ENCODE measurements around the gene ZC3H12A.

Gene ZC3H12A

DNA sequence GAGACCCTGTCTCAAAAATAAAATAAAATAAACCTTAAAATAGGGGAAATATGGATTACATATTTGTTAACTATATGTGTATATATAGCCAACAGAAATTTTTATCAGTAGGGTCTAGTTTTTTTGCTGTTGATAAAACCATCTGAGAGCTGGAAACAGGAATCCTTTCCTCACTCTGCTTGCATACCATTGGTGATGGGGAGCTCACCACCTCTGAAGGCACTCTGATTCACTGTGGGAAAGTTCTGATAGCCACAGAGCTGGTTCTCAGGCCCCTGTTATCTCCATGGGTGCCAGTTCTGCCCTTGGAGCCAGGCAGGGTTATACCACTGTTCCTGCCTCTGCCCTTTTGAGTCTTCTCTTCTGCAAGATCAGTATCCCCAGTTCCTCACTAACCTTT, 17.8 kb upstream of the ZC3H12A start:
- no peak for DNase-seq

DNA sequence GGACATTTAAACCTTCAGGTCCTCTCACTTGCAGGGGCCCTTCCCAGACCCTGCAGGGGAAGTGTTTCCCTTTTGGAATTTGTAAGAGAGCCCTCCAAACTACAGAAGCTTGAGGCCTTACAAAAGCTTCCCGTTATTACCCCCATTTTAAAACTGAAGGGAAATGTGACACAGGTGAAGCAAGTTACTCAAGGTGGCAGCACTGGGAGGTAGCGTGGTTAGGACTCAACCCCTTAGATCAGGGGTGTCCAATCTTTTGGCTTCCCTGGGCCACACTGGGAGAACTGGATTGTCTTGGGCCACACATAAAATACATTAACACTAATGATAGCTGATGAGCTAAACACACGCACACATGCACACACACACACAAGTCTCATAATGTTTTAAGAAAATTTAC, 15.8 kb upstream of the ZC3H12A start:
- DNase-seq = no peak

DNA sequence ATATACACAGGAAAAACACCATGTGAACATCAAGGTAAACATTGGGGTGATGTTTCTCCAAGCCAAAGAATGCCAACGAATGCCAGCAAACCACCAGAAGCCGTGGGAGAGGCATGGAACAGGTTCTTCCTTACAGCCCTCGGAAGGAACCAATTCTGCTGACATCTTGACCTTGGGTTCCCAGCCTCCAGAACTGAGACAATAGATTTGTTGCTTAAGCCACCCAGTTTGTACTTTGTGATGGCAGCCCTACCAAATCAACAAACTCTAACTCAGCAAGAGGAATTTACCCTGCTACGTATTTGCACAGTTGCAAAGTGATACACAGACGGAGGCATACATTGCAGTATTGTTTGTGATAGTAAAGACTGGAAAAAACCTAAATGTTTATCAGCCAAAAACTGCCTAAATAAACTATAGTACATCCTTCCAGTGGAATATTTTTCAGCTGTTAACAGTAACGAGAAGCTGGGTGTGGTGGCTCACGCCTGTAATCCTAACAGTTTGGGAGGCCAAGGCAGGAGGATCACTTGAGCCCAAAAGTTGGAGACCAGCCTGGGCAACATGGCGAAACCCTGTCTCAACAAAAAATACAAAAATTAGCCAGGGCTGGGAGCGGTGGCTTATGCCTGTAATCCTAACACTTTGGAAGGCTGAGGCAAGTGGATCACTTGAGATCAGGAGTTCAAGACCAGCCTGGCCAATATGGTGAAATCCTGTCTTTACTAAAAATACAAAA, 12.5 kb upstream of the ZC3H12A start:
- no peak for DNase-seq

DNA sequence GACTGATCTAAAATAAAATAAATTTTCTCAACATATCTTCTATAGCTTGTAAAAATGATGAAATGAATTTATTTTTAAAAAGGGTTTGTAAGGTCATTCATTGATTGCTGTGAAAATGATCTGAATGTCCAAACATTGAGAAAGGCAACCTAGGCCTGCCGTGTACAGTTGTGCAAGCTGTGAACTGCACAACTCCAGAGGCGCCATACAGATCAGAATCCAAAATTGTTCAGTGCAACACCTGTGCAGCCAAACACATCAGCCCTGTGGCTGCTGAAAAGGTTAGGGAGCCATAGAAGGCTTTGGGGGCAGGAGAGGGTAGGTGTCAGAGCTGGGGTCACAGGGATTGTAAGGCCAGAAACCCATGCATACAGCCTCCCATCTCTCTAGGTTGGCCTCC, 9.9 kb upstream of the ZC3H12A start:
- DNase-seq = no peak

DNA sequence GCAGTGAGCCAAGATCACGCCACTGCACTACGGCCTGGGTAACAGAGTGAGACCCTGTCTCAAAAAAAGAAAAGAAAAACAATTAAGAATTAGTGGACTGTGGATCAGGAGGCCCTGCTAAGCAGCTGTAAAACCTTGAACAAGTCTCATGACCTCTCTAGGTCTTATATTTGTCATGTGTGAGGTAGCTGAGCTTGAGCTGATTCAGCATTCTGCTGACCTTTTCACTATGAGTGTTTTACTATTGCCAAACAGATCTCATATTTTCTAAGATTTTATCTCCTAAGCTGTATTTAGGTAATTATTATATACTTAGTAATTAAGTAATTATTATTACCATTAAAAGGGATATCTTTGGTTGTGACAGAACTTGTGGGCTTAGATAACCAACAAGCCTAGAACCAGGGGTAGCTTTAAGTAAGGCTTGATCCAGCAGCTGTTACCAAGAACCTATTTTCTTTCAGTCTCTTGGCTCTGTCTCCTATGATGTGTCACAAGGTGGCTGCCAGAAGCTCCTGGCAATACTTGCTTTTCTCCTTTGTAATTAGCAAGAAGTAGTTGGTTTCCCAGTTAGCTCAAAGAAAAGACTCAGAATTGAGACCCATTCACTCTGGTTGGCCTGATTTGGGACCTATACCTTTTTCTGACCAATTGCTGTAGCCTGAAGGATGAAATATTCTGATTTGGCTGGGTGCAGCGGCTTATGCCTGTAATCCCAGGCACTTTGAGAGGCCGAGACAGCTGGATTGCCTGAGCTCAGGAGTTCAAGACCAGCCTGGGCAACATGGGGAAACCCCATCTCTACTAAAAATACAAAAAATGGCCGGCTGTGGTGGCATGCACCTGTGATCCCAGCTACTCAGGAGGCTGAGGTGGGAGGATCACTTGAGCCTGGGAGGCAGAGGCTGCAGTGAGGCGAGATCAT, 8.5 kb upstream of the ZC3H12A start:
- DNase-seq = no peak

DNA sequence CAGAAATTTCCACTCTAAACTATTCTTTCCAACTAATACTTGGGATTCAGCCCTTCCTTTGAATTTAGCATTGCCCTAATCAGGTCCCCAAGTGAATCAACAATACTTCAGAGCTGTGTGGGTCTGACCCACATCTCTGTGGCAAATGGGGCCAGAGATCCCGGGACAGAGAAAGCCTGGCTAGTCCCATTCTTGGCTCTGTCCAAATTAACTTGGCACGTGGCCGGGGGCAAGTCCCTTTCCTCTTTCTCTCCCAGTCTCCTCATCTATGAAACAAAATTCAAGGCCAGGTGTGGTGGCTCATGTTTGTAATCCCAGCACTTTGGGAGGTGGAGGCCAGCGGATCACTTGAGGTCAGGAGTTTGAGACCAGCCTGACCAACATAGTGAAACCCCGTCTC, 6.3 kb upstream of the ZC3H12A start:
- no peak for DNase-seq

DNA sequence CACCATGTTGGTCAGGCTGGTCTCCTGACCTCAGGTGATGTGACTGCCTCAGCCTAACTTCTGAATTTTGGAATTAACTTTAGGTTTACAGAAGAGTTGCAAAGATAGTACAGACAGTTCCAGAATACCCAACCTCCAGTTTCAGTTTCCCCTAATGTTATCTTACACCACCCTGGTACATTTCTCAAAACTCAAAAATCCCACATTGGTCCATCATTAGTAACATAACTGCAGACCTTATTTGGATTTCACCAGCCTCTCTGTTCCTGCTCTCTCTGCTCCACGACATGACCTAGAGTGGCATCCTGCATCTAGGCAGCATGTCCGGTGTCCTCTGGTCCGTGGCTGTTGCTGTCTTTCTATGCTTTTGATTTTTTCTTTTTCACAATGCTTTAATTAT, 5.0 kb upstream of the ZC3H12A start:
- DNase-seq = no peak

DNA sequence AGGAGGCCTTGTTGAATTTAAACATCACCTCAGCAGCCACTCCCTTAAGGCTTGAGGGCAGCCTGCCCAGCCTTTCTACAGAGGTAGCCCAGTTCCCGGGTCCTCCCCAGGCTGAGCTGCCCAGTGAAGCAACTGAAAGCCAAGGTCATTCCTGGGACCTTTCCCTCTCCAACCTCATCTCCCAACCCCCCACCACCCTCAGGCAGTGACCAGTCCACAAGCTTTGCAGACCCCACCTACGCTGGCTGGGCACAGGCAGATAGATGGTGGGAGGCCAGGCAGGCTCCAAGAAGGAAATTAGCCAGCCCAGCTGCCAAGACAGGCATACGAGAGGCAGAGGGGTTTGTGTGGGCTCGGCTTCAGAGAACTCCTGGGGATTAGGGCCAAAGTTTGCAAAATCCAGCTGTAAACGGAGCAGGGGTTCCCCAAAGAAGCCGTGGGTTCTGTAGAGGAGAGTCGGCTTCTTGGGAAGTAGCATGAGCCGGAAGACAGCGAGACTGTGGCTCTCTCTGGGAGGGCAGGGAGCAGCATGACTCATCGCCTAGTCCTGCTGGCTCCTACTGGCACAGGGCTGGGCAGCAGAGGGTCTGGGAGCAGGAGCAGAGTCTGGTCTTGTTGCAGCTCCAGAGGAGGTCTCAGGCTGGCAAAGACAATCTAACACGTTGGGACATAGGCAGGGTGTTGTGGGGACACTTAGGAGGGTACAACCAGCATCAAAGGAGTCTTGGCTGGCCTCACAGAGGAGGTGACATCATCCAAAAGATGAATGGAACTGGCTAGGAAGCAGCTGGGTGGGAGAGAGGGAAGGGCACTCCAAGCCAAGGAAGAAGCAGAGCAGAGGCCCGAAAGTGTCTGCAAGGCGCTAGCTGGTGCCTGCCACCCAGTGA, 2.8 kb upstream of the ZC3H12A start:
- DNase-seq = no peak

DNA sequence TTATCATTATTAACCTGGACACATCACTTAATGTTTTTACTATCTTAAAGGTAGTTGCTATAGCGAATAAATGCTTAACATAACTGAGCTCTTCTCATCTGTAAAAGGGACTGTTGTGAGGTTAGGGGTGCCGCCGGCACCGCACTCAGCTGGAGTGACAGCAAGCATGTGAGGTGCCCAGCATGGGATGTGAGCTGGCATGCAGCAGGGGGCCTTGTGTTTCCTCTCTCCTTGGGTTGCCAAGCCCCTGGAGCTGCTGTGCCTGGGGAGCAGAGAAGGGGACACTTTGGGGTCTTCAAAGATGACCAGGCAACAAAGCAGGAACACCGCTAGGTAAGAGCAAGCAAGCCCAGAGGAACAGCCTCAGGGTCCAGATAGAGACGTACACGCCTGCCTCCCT, 2.1 kb upstream of the ZC3H12A start:
- no peak for DNase-seq

DNA sequence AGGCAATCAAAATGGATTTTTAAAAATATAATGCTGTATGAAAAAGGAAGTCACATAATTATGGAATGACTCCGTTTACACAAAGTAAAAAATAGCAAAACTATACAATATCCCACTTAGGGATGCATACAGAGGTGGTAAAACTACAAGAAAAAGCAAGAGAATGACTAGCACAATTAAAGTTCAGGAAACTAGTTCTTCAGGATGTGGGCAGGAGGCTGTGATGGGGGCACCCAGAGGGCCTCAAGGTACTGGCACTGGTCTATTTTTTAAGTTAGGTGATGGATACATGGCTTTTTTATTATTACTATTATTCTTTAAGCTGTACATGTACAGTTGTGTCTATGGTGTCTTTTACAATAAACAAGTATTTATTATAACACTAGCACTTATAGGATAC, 1.4 kb upstream of the ZC3H12A start:
- no peak for DNase-seq

DNA sequence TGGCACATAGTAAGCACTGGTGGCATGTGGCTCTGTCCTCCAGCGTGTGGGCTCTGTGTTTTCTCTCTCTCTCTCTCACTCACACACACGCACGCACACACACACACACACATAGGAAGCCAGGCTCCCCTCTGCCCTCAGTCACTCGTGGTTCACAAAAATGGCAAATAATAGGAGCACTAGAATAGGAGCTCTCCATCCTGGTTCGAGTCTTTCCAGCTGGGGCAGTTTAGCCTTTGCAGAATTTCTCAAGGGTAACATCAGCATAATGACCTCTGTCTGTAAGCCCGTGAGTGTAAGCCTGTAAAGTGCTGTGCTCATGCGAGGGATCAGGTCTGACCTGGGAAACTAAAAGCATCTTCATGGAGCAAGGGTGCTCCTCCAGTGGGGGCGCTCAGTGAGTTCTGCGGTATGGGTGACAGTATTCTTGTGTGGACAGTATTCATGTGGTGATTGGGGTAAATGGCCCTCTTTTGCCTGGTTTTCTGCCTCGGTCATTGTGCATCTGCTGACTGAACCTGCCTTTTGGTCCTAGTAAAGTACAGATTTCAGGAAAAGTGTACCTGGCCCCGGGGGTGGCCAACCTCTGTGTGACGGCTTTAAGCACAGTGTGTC, 842 bp upstream of the ZC3H12A start:
- DNase-seq = no peak

DNA sequence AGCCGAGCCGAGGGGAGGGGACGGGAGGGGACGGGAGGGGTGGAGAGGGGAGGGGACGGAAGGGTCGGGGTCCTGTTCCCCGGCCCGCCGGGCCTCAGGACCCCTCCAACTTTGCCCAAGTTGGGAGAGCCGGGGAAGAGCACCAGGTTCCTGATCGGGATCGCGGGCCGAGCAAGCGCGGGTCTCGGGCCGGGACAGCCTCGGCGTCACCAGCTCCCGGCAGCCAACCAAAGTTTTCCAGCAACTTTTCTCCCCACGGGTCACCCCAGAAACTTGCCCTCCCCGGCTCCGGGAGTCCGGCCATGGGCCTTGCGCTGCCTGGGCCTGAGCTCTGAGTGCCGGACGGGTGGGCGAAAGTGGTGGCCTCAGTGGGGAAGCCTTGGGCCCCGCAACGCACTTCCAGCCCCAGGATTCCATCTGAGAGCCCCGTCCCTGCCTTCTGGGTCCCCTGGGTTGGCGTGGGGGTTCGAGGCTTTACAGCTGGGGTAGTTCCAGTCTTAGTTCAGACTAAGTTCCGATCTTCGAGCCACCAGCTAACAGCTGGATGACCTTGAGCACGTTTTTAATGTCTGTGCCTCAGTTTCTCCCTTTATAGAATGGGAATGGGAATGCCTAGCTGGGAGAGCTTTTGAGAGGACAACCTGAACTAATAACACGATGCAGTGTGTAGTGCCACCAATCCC, 458 bp downstream of the ZC3H12A start:
- peak; percentile 80 for DNase-seq

DNA sequence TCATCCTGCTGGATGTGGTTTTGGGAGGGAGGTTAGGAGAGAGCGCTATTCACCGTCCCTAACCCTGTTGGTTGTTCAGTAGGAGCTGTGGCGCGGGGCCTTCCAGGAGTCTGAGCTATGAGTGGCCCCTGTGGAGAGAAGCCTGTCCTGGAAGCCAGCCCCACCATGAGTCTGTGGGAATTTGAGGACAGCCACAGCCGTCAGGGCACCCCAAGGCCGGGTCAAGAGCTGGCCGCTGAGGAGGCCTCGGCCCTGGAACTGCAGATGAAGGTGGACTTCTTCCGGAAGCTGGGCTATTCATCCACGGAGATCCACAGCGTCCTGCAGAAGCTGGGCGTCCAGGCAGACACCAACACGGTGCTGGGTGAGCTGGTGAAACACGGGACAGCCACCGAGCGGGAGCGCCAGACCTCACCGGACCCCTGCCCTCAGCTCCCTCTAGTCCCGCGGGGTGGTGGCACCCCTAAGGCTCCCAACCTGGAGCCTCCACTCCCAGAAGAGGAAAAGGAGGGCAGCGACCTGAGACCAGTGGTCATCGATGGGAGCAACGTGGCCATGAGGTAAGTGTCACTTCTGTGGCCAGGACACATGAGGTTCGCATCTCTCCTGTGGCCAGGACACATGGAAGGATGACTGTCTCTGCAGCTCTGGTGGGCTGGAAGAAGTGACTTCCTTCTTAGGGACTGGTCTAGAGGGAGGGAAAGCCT, 1.2 kb downstream of the ZC3H12A start:
- peak; percentile 71 for DNase-seq

DNA sequence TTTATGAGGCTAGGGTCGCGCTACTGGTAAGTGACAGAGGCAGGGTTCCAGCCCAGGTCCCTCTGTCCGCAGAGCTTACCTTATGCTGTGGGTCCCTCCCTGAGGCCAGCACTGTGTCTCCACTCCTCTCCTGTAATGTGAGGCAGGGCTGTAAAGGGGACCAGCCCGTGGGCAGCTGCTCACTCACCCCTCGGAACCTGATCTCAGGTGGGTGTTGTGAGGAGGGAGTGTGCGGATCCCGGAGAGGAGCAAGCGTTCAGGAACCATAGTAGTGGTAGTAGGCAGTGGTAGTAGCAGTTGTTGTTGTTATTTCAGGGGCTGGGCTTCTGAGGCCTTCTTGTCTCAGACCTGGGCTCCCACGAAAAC, 1.7 kb downstream of the ZC3H12A start:
- peak; percentile 63 for DNase-seq

DNA sequence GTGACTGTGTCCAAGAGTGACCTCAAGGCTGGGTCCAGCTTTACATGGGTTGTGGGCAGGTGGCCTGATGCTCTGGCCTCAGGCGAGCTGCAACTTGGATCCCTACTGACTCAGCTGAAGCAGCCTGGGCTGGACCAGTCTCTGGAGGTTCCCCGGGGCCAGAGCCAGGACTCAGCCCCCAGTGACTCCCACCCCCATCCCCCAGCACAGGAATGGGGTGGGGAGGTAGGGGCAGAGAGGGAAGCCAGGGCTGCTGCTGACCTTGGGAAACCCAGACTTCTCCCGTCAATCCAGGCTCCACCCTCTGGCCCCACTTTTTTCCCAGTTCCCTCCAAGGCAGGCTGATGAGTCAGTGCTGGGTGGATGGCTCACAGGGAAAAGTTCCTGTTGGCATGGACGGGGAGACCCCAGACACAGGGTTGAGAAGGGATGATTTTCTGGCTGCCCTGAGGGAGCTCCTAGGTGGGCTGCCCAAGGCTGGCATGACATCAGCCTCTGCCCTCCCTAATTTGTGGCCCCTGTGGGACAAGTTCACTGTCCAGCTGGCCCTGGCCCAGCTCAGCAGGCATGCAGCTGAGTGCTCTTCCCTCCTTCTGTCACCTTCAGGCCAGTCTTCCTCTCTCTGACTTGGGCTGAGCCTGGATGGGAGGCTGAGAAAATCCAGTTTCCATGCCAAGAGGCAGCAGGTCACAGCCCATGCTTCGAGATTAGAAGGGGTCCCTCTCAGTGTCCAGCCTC, 2.2 kb downstream of the ZC3H12A start:
- peak; percentile 60 for DNase-seq

DNA sequence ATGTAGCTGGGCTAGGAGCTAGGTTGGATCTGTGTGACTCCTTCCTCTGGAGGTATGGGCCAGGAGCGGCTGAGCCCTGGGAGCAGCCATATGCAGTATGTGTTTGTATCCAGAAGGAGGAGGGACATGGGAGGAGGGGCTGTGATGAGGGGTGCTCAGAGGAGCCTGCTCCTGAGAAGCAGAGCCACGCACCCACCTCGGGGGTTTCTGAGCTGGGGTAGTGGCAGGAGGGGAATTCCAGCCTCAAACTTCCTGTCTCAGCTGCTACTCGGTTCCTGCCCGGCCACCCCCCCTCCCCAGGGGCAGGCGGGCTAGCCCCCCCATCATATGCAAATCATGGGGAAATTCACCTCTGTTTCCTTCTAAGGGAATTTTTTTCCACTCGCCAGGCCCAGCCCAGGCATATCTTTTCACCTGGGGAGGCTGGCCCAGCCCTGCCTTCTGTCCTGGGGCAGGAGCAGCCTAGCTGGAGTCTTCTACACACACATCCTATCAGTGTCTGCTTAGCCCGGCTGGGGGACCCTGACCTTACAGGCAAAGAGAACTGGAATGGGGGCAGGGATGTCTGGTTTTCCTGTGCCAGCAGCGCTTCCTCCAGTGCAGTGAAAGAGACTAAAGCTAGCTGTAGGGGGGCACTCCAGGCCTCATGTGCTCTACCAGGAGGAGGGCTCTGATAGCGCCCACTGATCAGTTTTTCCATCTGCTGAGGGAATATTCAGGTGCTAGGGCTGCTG, 3.0 kb downstream of the ZC3H12A start:
- peak; percentile 90 for DNase-seq

DNA sequence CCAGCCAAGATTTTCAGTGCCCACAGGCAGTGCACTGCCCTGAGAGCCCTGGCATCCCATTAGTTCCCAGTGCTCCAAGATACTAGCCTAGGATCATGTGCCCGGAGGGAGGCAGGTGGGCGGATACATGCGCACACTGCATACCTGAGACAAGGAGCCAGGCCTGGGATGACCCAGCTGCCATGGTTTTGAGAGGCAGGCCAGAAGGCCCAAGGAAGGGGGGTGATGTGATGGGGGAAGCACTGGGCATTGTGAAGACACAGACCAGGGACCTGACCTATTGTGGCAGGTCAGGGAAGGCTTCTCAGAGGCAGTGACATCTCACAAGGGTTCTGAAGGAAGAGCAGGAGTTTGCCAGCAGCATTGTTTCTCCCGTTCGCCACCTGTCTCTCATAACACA, 3.6 kb downstream of the ZC3H12A start:
- peak; percentile 70 for DNase-seq

DNA sequence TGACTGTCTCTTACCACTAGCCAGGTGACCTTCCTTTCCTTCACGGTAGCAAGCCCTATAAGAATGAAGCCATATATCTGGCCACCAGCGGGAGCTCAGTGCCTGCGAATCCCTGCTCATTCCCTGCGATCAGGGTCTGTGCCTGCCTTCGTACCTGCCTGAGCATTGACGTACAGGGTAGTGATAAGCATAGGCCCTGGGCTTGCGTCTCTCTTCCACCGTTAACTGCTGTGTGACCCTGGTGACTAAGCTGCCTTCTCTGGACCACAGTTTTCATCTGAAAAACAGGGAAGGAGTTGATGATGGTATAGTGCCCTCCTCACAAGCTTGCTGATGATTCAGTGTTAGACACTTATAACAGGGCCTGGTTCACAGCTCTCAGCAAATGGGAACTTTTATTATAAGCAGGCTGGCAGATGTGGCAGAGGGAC, 4.1 kb downstream of the ZC3H12A start:
- DNase-seq = peak; percentile 80

DNA sequence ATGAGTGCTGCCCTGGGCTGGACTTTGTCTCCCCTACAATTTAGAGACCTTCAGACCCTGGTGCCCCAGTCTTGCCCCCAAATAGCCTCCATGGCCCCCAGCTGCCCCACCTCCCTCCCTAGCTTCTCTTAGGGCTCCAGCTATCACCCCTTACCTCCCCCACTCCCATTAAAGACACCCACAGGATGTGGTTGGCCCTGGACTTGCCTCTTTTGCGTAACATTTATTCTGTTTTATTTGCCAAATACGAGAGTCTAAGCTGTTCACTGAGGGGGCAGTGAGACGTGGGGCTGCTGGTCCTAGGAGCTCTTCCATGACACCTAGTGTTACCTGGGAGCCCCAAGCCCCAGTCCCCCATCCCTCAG, 4.5 kb downstream of the ZC3H12A start:
- peak; percentile 82 for DNase-seq

Measured in activated CD8-positive, alpha-beta memory T cell treated with anti-CD3 and anti-CD28 coated beads for 24 hours (primary cell).